A549 treated with DMSO at 1 μM for 4 hours (cell line): Measurements from ENCODE around the gene TRIM43B. TPM values are rescaled to one million over a fixed set of nuclear protein-coding genes. Genes with fewer than 3 reads are reported as not detected.

ENCODE experiments used
- total RNA-seq: library from RNA; stranded (reverse); fragments of 200-300 nt; extraction: Qiagen RNA extraction; gene quantifications from 5 replicates; pipeline ENCODE4 v1.2.3, GENCODE V29; 2022; ENCODE audit warnings: low read depth

TRIM43B gene
- total RNA-seq: not detected in 5 replicates

DNA sequence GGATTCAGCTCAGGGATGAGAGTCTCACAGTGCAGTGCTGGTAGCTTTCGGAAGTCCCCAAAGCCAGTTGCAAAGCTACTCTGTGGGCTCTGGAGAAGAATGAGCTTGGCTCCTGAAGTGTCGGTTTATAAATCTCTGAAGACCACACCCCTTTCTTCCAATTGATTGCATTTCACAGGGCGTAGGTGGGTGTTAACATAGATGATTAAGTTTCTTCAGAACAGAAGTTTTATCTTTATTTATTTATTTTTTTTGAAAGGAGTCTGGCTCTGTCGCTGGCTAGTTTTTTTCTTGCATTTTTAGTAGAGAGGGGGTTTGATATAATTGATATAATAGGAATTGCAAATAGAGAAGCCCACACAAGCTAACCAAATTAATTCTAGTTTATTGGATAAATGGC is at the start of gene TRIM43B:
TSS of gene TRIM43B (minus strand) at position 101 of the 400 bp plus-strand sequence. CDS start 2,040 bp downstream, outside the sequence.

Other genes starting within 250 kb of the TRIM43B start
- gene PROM2, start 210.3 kb downstream of the TRIM43B start, total RNA-seq: 0.33 TPM in 1 of 5 replicates, not detected in the others
- 0.89 to 2.1 TPM (median 1.6 TPM) in 5 replicates for gene KCNIP3, start 187.4 kb downstream of the TRIM43B start, total RNA-seq
- gene FAHD2A, start 82.0 kb downstream of the TRIM43B start, total RNA-seq: 28.1 to 29.9 TPM (median 29.1 TPM) in 5 replicates
- 0.05 TPM in 1 of 5 replicates, not detected in the others for gene TRIM43, start 107.2 kb upstream of the TRIM43B start, total RNA-seq